Fibroblast of lung (primary cell): ENCODE data around the gene HIVEP3. TPM values are rescaled to one million over a fixed set of nuclear protein-coding genes. Genes with fewer than 3 reads are reported as not detected.

ENCODE experiments used
- DNase-seq, 2 donors: peaks; one replicate each; pipeline versions ENCODE4 v3.0.0 to v3.0.0-alpha.2; 2010; ENCODE audit warnings: low read depth in 2 of 2
- H2AFZ ChIP-seq: 2 replicates; pipeline ENCODE4 v1.5.1; 2012; ENCODE audit warnings: low read length, control low read depth, inconsistent platforms
- H3K27ac ChIP-seq: 2 replicates; pipeline ENCODE4 v1.5.1; 2011; ENCODE audit warnings: low read length, control low read depth; ENCODE audit not compliant: insufficient read depth
- H3K27me3 ChIP-seq: 2 replicates; pipeline ENCODE4 v1.5.1; 2011; ENCODE audit warnings: mild to moderate bottlenecking, low read length; ENCODE audit not compliant: control insufficient read depth, insufficient read depth
- H3K36me3 ChIP-seq: 2 replicates; pipeline ENCODE4 v1.5.1; 2011; ENCODE audit warnings: low read length; ENCODE audit not compliant: control insufficient read depth, insufficient read depth
- H3K4me1 ChIP-seq: 2 replicates; pipeline ENCODE4 v1.5.1; 2011; ENCODE audit warnings: low read length; ENCODE audit not compliant: control insufficient read depth, insufficient read depth; ENCODE audit errors: extremely low read depth
- H3K4me2 ChIP-seq: 2 replicates; pipeline ENCODE4 v1.5.1; 2011; ENCODE audit warnings: low read length, control low read depth; ENCODE audit not compliant: insufficient read depth; ENCODE audit errors: extremely low read depth
- H3K4me3 ChIP-seq, 4 experiments: fragments of 200-600 bp in 1 of 4; sonication (generic) in 1 of 4; replicated peaks in 1 of 4; 2 replicates each; pipeline ENCODE4 v1.5.1; 2011 to 2016; ENCODE audit warnings: low read length in 4 of 4, low read depth in 3 of 4, mild to moderate bottlenecking in 3 of 4, control low read depth in 2 of 4, inconsistent platforms in 1 of 4, mixed read lengths in 1 of 4; ENCODE audit not compliant: insufficient read depth in 1 of 4; ENCODE audit errors: control extremely low read depth in 1 of 4
- H3K79me2 ChIP-seq: 2 replicates; pipeline ENCODE4 v1.5.1; 2012; ENCODE audit warnings: mild to moderate bottlenecking, low read length, inconsistent platforms; ENCODE audit not compliant: control insufficient read depth, insufficient read depth
- H3K9ac ChIP-seq: 2 replicates; pipeline ENCODE4 v1.5.1; 2011; ENCODE audit warnings: mild to moderate bottlenecking, low read length, control low read depth; ENCODE audit not compliant: insufficient read depth
- H3K9me3 ChIP-seq: 2 replicates; pipeline ENCODE4 v1.5.1; 2012; ENCODE audit warnings: low read depth, low read length; ENCODE audit not compliant: control insufficient read depth, insufficient read depth
- H4K20me1 ChIP-seq: 2 replicates; pipeline ENCODE4 v1.5.1; 2011; ENCODE audit warnings: low read length; ENCODE audit not compliant: control insufficient read depth, insufficient read depth; ENCODE audit errors: extremely low read depth
- CTCF ChIP-seq, 2 donors: IDR thresholded peaks in 1 of 2; conservative IDR thresholded peaks in 1 of 2; 1 replicate in 1 of 2; 2 replicates in 1 of 2; pipeline ENCODE4 v1.5.1; 2011 to 2012; ENCODE audit warnings: low read length in 2 of 2, control low read depth in 1 of 2, inconsistent platforms in 1 of 2, low read depth in 1 of 2, mild to moderate bottlenecking in 1 of 2
- EZH2 ChIP-seq: IDR thresholded peaks from 2 replicates; pipeline ENCODE4 v1.5.1; 2012; ENCODE audit warnings: low read length, control low read depth, mild to moderate bottlenecking; ENCODE audit errors: missing control alignments
- polyA plus RNA-seq, 2 donors: library from polyadenylated mRNA; depleted of rRNA in 1 of 2; stranded (reverse) in 1 of 2; unstranded in 1 of 2; fragments of >200 nt; gene quantifications; 2 replicates each; pipeline ENCODE4 v1.2.1, GENCODE V29; 2011 to 2012; ENCODE audit warnings: missing spikeins in 1 of 2
- total RNA-seq: library from RNA; depleted of rRNA; stranded (reverse); fragments of >200 nt; gene quantifications from 2 replicates; pipeline ENCODE4 v1.2.1, GENCODE V29; 2014

Gene HIVEP3
- total and polyA plus RNA-seq, 2 donors (not counting 1 experiment from before 2014, with no cell fraction given): 0.83 to 3.2 TPM

DNA sequence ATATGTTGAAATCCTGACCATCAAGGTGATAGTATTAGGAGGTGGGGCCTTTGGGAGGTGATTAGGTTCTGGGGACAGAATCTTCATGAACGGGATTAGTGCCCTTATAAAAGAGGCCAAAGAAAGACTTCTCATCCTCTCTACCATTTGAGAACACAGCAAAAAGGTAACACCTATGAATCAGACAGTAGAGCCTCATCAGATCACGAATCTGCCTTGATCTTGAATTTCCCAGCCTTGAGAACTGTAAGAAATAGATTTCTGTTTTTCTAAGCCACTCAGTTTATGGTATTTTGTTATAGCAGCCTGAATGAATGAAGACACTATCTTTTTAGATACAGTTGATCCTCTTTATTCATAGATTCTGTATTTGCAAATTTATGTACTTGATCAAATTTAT is 227.3 kb downstream of the HIVEP3 start:
- Histone ChIP-seq H3K9me3 (no peaks in the 10 kb centered on the region), H2AFZ (no peak overlapping the region), H3K4me1 (no peaks in the 10 kb centered on the region), H3K4me2 (no peak overlapping the region), H3K9ac (no peak overlapping the region), H4K20me1 (no peaks in the 10 kb centered on the region), H3K36me3 (no peaks in the 10 kb centered on the region), H3K4me3 (no peak overlapping the region), H3K27me3 (no peaks in the 10 kb centered on the region), H3K79me2 (no peaks in the 10 kb centered on the region), H3K27ac (no peak overlapping the region)
- TF ChIP-seq EZH2 (no peak), CTCF (conservative IDR thresholded peaks at IDR 0.05 in 1 of 2, IDR thresholded peaks at IDR 0.05 in 1 of 2; ENCODE audit: low read depth in 1 of 2, low read length in 2 of 2) (no peak)
- no peak for DNase-seq

DNA sequence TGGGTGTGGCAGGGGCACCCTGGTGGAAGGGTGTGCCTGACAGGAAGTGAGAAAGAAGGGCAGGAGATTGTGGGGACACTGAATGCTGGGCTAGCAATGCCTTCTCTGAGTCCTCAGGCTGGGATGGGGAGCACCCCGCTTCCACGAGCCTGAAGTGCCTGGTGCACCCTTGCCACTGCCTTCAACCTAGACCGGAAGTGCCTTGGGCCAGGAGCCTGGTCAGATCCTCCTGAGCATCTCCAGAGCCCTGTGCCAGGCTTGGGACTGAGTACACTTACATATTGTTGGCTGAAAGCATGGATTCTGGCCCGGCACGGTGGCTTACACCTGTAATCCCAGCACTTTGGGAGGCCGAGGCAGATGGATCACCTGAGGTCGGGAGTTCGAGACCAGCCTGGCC is 228.4 kb downstream of the HIVEP3 start:
- TF ChIP-seq CTCF (conservative IDR thresholded peaks at IDR 0.05 in 1 of 2, IDR thresholded peaks at IDR 0.05 in 1 of 2; ENCODE audit: low read depth in 1 of 2, low read length in 2 of 2) (no peak), EZH2 (no peak)
- H3K4me3 ChIP-seq: no peak overlapping the region
- no peaks in the 10 kb centered on the region for H3K9me3 ChIP-seq

GRCh38 chr1:41689558-41689981 is 229.2 kb downstream of the HIVEP3 start:
- H3K27me3 ChIP-seq: no peaks in the 10 kb centered on the region

More for the DNA sequence above, 228.4 kb downstream of the HIVEP3 start:
- Histone ChIP-seq H2AFZ (no peak overlapping the region), H3K27me3 (no peaks in the 10 kb centered on the region), H3K27ac (no peak overlapping the region), H3K36me3 (no peaks in the 10 kb centered on the region), H3K4me2 (no peak overlapping the region), H3K9ac (no peak overlapping the region), H4K20me1 (no peaks in the 10 kb centered on the region), H3K4me1 (no peaks in the 10 kb centered on the region), H3K79me2 (no peaks in the 10 kb centered on the region)
- no peak for DNase-seq

More at GRCh38 chr1:41689558-41689981, 229.2 kb downstream of the HIVEP3 start:
- H3K4me3 ChIP-seq: no peak overlapping the region
- no peak overlapping the region for H3K9ac ChIP-seq
- H3K4me1 ChIP-seq: no peaks in the 10 kb centered on the region
- H3K36me3 ChIP-seq: no peaks in the 10 kb centered on the region
- no peaks in the 10 kb centered on the region for H3K79me2 ChIP-seq
- H4K20me1 ChIP-seq: no peaks in the 10 kb centered on the region
- TF ChIP-seq CTCF (conservative IDR thresholded peaks at IDR 0.05 in 1 of 2, IDR thresholded peaks at IDR 0.05 in 1 of 2; ENCODE audit: low read depth in 1 of 2, low read length in 2 of 2): no peak
- no peak for TF ChIP-seq EZH2
- no peak overlapping the region for H3K4me2 ChIP-seq
- H3K9me3 ChIP-seq: no peaks in the 10 kb centered on the region
- H2AFZ ChIP-seq: no peak overlapping the region
- no peak for DNase-seq
- no peak overlapping the region for H3K27ac ChIP-seq
